Measurements from ENCODE around the gene FRS2. TPM values are rescaled to one million over a fixed set of nuclear protein-coding genes. Genes with fewer than 3 reads are reported as not detected.

FRS2 gene
- total RNA-seq, 4 donors from 2014 or later, result 27.4 to 159 (median 65.4) TPM

DNA sequence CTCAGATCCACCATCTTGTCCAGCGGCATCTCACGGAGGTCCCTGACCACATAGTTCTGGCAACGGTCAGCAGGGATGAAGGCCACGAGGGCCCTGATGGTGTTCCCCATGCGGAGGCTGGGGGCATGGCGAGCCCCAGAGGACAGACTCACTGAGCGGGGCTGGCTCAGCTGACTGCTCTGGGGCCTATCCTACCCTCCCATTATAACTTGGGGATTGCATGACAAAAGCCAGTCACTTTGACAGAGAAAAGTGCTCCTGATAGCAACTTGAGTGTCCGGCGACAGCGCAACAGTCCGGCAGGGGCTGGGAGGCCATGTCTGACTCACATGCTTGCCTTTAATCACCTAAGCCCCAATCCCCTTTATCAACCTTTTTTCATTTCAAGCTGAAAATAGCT is 140.5 kb downstream of the FRS2 start, which contains the start of gene LRRC10:
TSS of gene LRRC10 (minus strand) at position 179 of the 400 bp plus-strand sequence. CDS start at position 110, 69 bp downstream.
- Histone ChIP-seq H3K9me3 (no peaks in the 10 kb centered on the region), H3K27ac (no peak within 1 kb of the TSS), H3K27me3 (no peaks in the 10 kb centered on the region), H3K4me1 (no peaks in the 10 kb centered on the region), H3K4me3 (no peak within 1 kb of the TSS), H3K36me3 (no peaks in the 10 kb centered on the region)
- TF ChIP-seq, protein P1, sequence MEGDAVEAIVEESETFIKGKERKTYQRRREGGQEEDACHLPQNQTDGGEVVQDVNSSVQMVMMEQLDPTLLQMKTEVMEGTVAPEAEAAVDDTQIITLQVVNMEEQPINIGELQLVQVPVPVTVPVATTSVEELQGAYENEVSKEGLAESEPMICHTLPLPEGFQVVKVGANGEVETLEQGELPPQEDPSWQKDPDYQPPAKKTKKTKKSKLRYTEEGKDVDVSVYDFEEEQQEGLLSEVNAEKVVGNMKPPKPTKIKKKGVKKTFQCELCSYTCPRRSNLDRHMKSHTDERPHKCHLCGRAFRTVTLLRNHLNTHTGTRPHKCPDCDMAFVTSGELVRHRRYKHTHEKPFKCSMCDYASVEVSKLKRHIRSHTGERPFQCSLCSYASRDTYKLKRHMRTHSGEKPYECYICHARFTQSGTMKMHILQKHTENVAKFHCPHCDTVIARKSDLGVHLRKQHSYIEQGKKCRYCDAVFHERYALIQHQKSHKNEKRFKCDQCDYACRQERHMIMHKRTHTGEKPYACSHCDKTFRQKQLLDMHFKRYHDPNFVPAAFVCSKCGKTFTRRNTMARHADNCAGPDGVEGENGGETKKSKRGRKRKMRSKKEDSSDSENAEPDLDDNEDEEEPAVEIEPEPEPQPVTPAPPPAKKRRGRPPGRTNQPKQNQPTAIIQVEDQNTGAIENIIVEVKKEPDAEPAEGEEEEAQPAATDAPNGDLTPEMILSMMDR (IDR thresholded peaks at IDR 0.05), result no peak
- no peak for TF ChIP-seq POLR2A (IDR thresholded peaks at IDR 0.05)
- DNase-seq, result no peak
- intact Hi-C loops (cut with DNase I; ENCODE audit: low total_unique reads), result no loop called here

GRCh38 chr12:69613351-69613750 is 143.2 kb downstream of the FRS2 start:
- intact Hi-C loops (cut with DNase I; ENCODE audit: low total_unique reads), result no loop called here

DNA sequence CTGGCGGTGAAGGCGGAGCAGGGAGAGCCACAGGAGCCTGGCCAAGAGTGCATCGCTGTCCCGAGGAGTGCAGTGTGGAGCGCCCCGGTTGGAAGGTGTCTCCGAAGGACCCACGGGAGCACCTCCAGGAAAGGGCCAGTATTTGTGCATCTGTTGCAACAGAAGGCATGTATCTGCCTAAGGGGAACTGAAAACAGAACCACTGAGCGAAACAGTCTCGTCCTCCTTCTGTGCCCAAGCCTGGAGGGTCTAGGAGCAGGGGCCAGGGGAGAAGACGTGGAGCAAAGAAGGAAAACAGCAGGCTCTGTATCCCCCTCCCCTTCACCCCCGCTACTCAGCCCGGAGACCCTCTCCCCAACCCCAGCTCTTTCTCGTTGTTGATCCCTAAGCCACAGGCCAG is 145.8 kb downstream of the FRS2 start:
- no peak for TF ChIP-seq POLR2A (IDR thresholded peaks at IDR 0.05)
- TF ChIP-seq, protein P1 (IDR thresholded peaks at IDR 0.05), result no peak
- Histone ChIP-seq H3K4me1 (no peaks in the 10 kb centered on the region), H3K27me3 (no peaks in the 10 kb centered on the region), H3K4me3 (no peak overlapping the region), H3K9me3 (no peaks in the 10 kb centered on the region), H3K27ac (no peak overlapping the region), H3K36me3 (no peaks in the 10 kb centered on the region)
- intact Hi-C loops (cut with DNase I; ENCODE audit: low total_unique reads), result no loop called here
- DNase-seq, result no peak

More at GRCh38 chr12:69613351-69613750, 143.2 kb downstream of the FRS2 start:
- DNase-seq, result no peak
- Histone ChIP-seq H3K4me1 (no peaks in the 10 kb centered on the region), H3K4me3 (no peak overlapping the region), H3K9me3 (no peaks in the 10 kb centered on the region), H3K36me3 (no peaks in the 10 kb centered on the region), H3K27me3 (no peaks in the 10 kb centered on the region), H3K27ac (no peak overlapping the region)
- no peak for TF ChIP-seq POLR2A (IDR thresholded peaks at IDR 0.05)
- TF ChIP-seq, protein P1 (IDR thresholded peaks at IDR 0.05), result no peak

GRCh38 chr12:69619050-69619449 is 148.9 kb downstream of the FRS2 start:
- no peaks in the 10 kb centered on the region for H3K36me3 ChIP-seq
- no peak overlapping the region for H3K27ac ChIP-seq
- no peak for TF ChIP-seq POLR2A (IDR thresholded peaks at IDR 0.05)
- no peak for DNase-seq
- no peaks in the 10 kb centered on the region for H3K9me3 ChIP-seq
- intact Hi-C loops (cut with DNase I; ENCODE audit: low total_unique reads), result no loop called here
- no peak overlapping the region for H3K4me3 ChIP-seq
- no peaks in the 10 kb centered on the region for H3K27me3 ChIP-seq
- H3K4me1 ChIP-seq, result no peaks in the 10 kb centered on the region

GRCh38 chr12:69620077-69620476 is 149.9 kb downstream of the FRS2 start:
- TF ChIP-seq, protein P1 (IDR thresholded peaks at IDR 0.05), result no peak
- no peak for TF ChIP-seq POLR2A (IDR thresholded peaks at IDR 0.05)
- Histone ChIP-seq H3K36me3 (no peaks in the 10 kb centered on the region), H3K4me3 (no peak overlapping the region), H3K27me3 (no peaks in the 10 kb centered on the region), H3K4me1 (no peaks in the 10 kb centered on the region), H3K27ac (no peak overlapping the region), H3K9me3 (no peaks in the 10 kb centered on the region)
- no peak for DNase-seq
- intact Hi-C loops (cut with DNase I; ENCODE audit: low total_unique reads), result no loop called here

- intact Hi-C loops (cut with DNase I; ENCODE audit: low total_unique reads), result no loop called here
- H3K36me3 ChIP-seq, result no peaks in the 10 kb centered on the region
- H3K27me3 ChIP-seq, result no peaks in the 10 kb centered on the region
- no peak for DNase-seq
- no peaks in the 10 kb centered on the region for H3K4me1 ChIP-seq
- no peaks in the 10 kb centered on the region for H3K9me3 ChIP-seq
- H3K4me3 ChIP-seq, result no peak overlapping the region
- no peak overlapping the region for H3K27ac ChIP-seq
- TF ChIP-seq, protein P1 (IDR thresholded peaks at IDR 0.05), result no peak
- TF ChIP-seq POLR2A (IDR thresholded peaks at IDR 0.05), result no peak
Measured at GRCh38 chr12:69620921-69621320, 150.7 kb downstream of the FRS2 start.
